ENCODE data around the gene CHMP1A. TPM values are rescaled to one million over a fixed set of nuclear protein-coding genes. Genes with fewer than 3 reads are reported as not detected.

Gene CHMP1A
- total RNA-seq, 4 donors from 2014 or later = 54.5 to 101 (median 82.2) TPM

GRCh38 chr16:89613954-89614459, 43.5 kb downstream of the CHMP1A start:
- Histone ChIP-seq H3K4me3 (no peak overlapping the region), H3K27me3 (peaks cover 85% of the 10 kb centered on the region), H3K27ac (no peak overlapping the region), H3K36me3 (no peaks in the 10 kb centered on the region), H3K9me3 (no peaks in the 10 kb centered on the region), H3K4me1 (no peaks in the 10 kb centered on the region)
- ATAC-seq = no peak
- TF ChIP-seq EP300 (IDR thresholded peaks at IDR 0.05) (no peak), CTCF (IDR thresholded peaks at IDR 0.05) (no peak), POLR2A (IDR thresholded peaks at IDR 0.05) (no peak)
- WGBS, 2 donors (ENCODE audit: low coverage in 1 of 2) = 73 to 74% methylated on average over 4 to 6 of the region's 22 CpGs

DNA sequence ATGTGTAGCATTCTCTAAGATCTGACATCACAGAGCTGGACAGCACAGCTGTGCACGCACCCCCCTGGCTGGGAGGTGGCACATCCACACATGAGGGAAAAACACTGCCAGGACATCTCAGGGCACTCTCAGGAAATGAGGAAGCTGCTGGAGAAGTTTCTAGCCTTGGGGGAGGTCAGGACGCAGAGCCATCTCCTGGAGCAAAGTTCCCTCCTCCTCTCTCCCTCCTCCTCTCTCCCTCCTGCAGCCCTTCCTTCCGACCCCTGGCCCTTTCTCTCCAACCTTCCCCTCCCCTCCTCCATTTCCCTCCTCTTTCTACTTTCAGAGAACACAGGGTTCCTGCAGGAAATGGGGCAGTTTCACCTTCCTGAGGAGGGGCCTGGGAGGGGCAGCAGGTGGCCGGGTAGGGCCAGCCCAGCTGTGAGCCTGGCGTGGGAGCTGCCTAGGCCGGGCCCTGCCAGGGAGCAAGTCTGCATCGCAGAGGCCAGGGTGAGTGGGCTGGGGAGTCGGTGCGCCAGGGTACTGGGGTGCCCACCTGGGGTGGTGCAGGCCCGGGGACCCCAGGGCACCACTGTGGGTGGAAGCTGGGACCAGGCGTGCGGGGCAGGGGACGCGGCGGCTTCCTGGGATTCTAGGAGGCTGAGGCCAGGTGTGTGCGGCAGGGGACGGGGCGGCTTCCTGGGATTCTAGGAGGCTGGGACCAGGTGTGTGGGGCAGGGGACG, 44.1 kb downstream of the CHMP1A start, which contains the start of gene DPEP1:
Gene DPEP1, plus strand, starts transcription at position 412 of the 723 bp plus-strand sequence. CDS start 16,769 bp downstream, outside the sequence.
- peak; percentile 31 for ATAC-seq
- Histone ChIP-seq H3K27me3 (peaks cover 88% of the 10 kb centered on the region), H3K36me3 (no peaks in the 10 kb centered on the region), H3K4me1 (no peaks in the 10 kb centered on the region), H3K4me3 (no peak within 1 kb of the TSS), H3K27ac (no peak within 1 kb of the TSS), H3K9me3 (no peaks in the 10 kb centered on the region)
- WGBS, 2 donors (ENCODE audit: low coverage in 1 of 2) = 40 to 52% methylated on average over 2 to 4 of the region's 19 CpGs
- TF ChIP-seq POLR2AphosphoS5 (IDR thresholded peaks at IDR 0.05) (no peak), POLR2A (IDR thresholded peaks at IDR 0.05) (no peak), CTCF (IDR thresholded peaks at IDR 0.05) (no peak), EP300 (IDR thresholded peaks at IDR 0.05) (no peak)

DNA sequence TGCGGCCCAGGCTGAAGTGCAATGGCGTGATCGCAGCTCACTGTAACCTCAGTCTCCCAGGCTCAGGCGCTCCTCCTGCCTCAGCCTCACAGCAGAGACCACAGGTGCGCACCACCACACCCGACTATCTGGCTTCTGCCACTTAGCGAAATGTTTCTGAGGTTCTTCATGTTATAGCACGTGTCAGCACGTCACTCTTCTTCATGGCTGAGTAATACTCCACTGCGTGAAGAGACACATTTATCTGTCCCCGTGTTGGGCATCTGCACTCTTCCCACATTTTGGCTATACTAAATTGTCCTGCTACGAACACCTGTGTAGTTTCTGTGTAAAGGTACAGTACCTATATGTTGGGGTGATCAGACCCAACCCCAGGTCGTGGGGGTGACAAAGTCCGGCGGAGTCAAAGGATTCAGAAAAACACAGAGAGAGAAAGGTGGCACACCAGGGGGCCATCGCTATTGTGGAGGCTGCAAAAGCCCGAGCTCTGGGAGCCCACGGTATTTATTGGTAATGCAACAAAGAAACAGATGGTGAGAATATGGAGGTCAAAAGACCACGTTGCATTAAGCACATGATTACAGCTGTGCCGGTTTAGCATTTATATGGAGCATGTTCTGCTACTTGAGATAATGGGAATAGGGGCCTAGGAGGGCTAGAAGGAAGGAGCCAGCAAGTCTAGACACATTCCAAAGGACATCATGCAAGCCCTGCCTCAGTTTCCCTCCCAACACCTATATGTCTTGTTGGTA, 44.9 kb downstream of the CHMP1A start:
- ATAC-seq = no peak
- no peaks in the 10 kb centered on the region for H3K4me1 ChIP-seq
- TF ChIP-seq POLR2AphosphoS5 (IDR thresholded peaks at IDR 0.05) (no peak), CTCF (IDR thresholded peaks at IDR 0.05) (no peak), POLR2A (IDR thresholded peaks at IDR 0.05) (no peak), EP300 (IDR thresholded peaks at IDR 0.05) (no peak)
- no peak overlapping the region for H3K4me3 ChIP-seq
- no peaks in the 10 kb centered on the region for H3K9me3 ChIP-seq
- H3K27ac ChIP-seq = no peak overlapping the region
- H3K27me3 ChIP-seq = peaks cover 86% of the 10 kb centered on the region
- 68 to 81% methylated on average over 15 to 20 of the region's 20 CpGs for WGBS, 2 donors (ENCODE audit: low coverage in 1 of 2)
- H3K36me3 ChIP-seq = no peaks in the 10 kb centered on the region

DNA sequence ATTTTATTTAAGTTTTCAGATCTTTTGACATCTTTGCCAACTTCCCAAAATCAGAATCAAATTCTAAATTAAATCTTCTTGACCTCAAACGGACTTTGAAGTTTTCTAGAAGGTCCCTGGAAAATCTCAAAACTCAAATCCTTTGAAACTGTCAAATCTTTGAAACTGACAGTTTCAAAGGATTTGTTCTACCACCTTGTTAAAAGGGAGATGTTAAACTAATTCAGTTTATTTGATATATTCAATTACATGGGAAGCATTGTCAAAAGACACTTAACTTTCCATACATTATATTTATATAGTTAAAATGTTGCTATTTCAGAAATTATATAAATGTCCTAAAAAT, 47.4 kb downstream of the CHMP1A start:
- Histone ChIP-seq H3K27me3 (peaks cover 81% of the 10 kb centered on the region), H3K27ac (no peak overlapping the region), H3K9me3 (no peaks in the 10 kb centered on the region), H3K4me1 (no peaks in the 10 kb centered on the region), H3K36me3 (no peaks in the 10 kb centered on the region), H3K4me3 (no peak overlapping the region)
- ATAC-seq = no peak
- WGBS, 2 donors (ENCODE audit: low coverage in 1 of 2) = 42 to 67% methylated on average over 1 of the region's 1 CpG
- TF ChIP-seq POLR2AphosphoS5 (IDR thresholded peaks at IDR 0.05) (no peak), CTCF (IDR thresholded peaks at IDR 0.05) (no peak), EP300 (IDR thresholded peaks at IDR 0.05) (no peak), POLR2A (IDR thresholded peaks at IDR 0.05) (no peak)
